ENCODE measurements around the gene INAFM2.

The INAFM2 gene

GRCh38 chr15:40354408-40355171 is 31.1 kb downstream of the INAFM2 start:
- Histone ChIP-seq H3K4me1 (ENCODE audit: control insufficient read depth, low read length) (peaks cover 12% of the 10 kb centered on the region), H3K79me2 (ENCODE audit: control insufficient read depth, low read length) (no peaks in the 10 kb centered on the region), H3K27me3 (ENCODE audit: control insufficient read depth, low read length) (peaks cover 8% of the 10 kb centered on the region; the same call in 1 of the 2 replicates), H3K27ac (ENCODE audit: low read depth, low read length) (no peak overlapping the region), H3K9me3 (ENCODE audit: control insufficient read depth, insufficient read depth, low read length) (no peaks in the 10 kb centered on the region), H3K4me3 (ENCODE audit: low read length) (no peak overlapping the region), H3K9me2 (replicated peaks; ENCODE audit: control insufficient read depth, low read length) (no peaks in the 10 kb centered on the region), H3K36me3 (ENCODE audit: control insufficient read depth, low read length) (no peaks in the 10 kb centered on the region), H3K4me2 (ENCODE audit: low read length) (no peak overlapping the region), H3F3A (ENCODE audit: control insufficient read depth, insufficient read depth) (no peaks in the 10 kb centered on the region), H4K20me1 (ENCODE audit: control insufficient read depth, insufficient read depth, low read depth, low read length) (no peaks in the 10 kb centered on the region)
- TF ChIP-seq CTCF (IDR thresholded peaks at IDR 0.05; ENCODE audit: low read depth, low read length, poor library complexity, severe bottlenecking) (peak; percentile 54), EZH2phosphoT487 (IDR thresholded peaks at IDR 0.05; ENCODE audit: borderline replicate concordance, low read length) (no peak)

- no peak overlapping the region for H3K4me2 ChIP-seq (ENCODE audit: low read length)
- no peak overlapping the region for H3K4me3 ChIP-seq (ENCODE audit: low read length)
- peaks cover 12% of the 10 kb centered on the region for H3K4me1 ChIP-seq (ENCODE audit: control insufficient read depth, low read length)
- H3K9me3 ChIP-seq (ENCODE audit: control insufficient read depth, insufficient read depth, low read length) = no peaks in the 10 kb centered on the region
- H3F3A ChIP-seq (ENCODE audit: control insufficient read depth, insufficient read depth) = no peaks in the 10 kb centered on the region
- H3K36me3 ChIP-seq (ENCODE audit: control insufficient read depth, low read length) = no peaks in the 10 kb centered on the region
- H3K79me2 ChIP-seq (ENCODE audit: control insufficient read depth, low read length) = no peaks in the 10 kb centered on the region
- H3K27ac ChIP-seq (ENCODE audit: low read depth, low read length) = no peak overlapping the region
- H3K9me2 ChIP-seq (replicated peaks; ENCODE audit: control insufficient read depth, low read length) = no peaks in the 10 kb centered on the region
- no peak for TF ChIP-seq EZH2phosphoT487 (IDR thresholded peaks at IDR 0.05; ENCODE audit: borderline replicate concordance, low read length)
- TF ChIP-seq CTCF (IDR thresholded peaks at IDR 0.05; ENCODE audit: low read depth, low read length, poor library complexity, severe bottlenecking) = no peak
- H4K20me1 ChIP-seq (ENCODE audit: control insufficient read depth, insufficient read depth, low read depth, low read length) = no peaks in the 10 kb centered on the region
- peaks cover 8% of the 10 kb centered on the region; the same call in 1 of the 2 replicates for H3K27me3 ChIP-seq (ENCODE audit: control insufficient read depth, low read length)
Measured at GRCh38 chr15:40355976-40356585, 32.6 kb downstream of the INAFM2 start.

- no peaks in the 10 kb centered on the region for H3F3A ChIP-seq (ENCODE audit: control insufficient read depth, insufficient read depth)
- H3K9me2 ChIP-seq (replicated peaks; ENCODE audit: control insufficient read depth, low read length) = no peaks in the 10 kb centered on the region
- H3K27ac ChIP-seq (ENCODE audit: low read depth, low read length) = no peak overlapping the region
- no peaks in the 10 kb centered on the region for H3K9me3 ChIP-seq (ENCODE audit: control insufficient read depth, insufficient read depth, low read length)
- H3K36me3 ChIP-seq (ENCODE audit: control insufficient read depth, low read length) = no peaks in the 10 kb centered on the region
- H3K27me3 ChIP-seq (ENCODE audit: control insufficient read depth, low read length) = peaks cover 8% of the 10 kb centered on the region; the same call in 1 of the 2 replicates
- TF ChIP-seq EZH2phosphoT487 (IDR thresholded peaks at IDR 0.05; ENCODE audit: borderline replicate concordance, low read length) (no peak), CTCF (IDR thresholded peaks at IDR 0.05; ENCODE audit: low read depth, low read length, poor library complexity, severe bottlenecking) (no peak)
- H3K4me2 ChIP-seq (ENCODE audit: low read length) = peak overlapping the region; percentile 83
- no peaks in the 10 kb centered on the region for H4K20me1 ChIP-seq (ENCODE audit: control insufficient read depth, insufficient read depth, low read depth, low read length)
- peaks cover 12% of the 10 kb centered on the region for H3K4me1 ChIP-seq (ENCODE audit: control insufficient read depth, low read length)
- H3K4me3 ChIP-seq (ENCODE audit: low read length) = peak overlapping the region; percentile 75
- no peaks in the 10 kb centered on the region for H3K79me2 ChIP-seq (ENCODE audit: control insufficient read depth, low read length)
Measured at GRCh38 chr15:40357246-40357645, 33.8 kb downstream of the INAFM2 start.
